Measurements from ENCODE around the gene FAM120A. TPM values are rescaled to one million over a fixed set of nuclear protein-coding genes. Genes with fewer than 3 reads are reported as not detected.

FAM120A gene
- total and polyA plus RNA-seq, 4 donors = 28.3 to 91.0 (median 50.3) TPM

DNA sequence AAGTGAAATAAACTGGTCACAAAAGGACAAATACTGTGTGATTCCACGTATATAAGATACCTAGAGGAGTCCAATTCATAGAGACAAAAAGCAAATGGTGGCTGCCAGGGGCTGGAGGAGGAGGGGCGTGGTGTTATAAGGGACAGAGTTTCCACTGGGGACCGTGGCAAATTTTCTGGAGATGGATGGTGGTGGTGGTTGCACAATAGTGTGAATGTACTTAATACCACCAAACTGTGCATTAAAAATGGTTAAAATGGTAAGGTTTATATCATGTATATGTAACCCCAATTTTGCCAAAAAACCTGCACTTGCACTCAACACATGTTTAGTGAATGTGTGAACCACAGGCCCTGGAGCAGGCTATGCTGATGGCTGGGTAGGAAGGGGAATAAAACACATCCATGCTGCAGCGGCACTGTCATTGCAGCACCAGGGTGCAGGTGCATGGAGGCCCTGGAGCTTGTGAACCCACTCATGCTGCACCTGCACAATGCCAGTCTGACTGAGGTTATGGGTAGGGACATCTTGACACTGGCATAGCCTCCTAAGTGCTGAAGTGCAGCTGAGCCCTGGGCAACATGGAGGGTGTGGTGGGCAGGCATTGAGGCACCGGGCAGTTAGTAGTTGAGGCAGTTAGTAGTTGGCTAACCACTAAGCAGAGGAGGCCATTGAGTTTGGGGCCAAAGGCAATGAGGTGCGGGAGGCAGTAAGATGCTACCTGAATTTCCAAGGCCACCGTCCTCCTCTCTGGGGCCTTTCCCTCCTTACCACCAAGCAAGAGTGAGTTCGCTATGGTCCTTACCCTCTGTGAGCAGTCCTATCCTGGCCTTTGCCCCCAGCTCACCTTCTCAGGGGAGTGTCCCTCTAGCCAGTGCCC lies 121.4 kb downstream of the FAM120A start:
- DNase-seq (ENCODE audit: low spot score) = no peak
- TF ChIP-seq RXRA (IDR thresholded peaks at IDR 0.05) (no peak), GABPA (IDR thresholded peaks at IDR 0.05 in 1 of 2, conservative IDR thresholded peaks at IDR 0.05 in 1 of 2) (no peak)
- Histone ChIP-seq H3K27me3 (ENCODE audit: control insufficient read depth in 4 of 4, insufficient read depth in 4 of 4, low read length in 3 of 4) (no peaks in the 10 kb centered on the region), H3K36me3 (ENCODE audit: control insufficient read depth in 4 of 4, insufficient read depth in 3 of 4, low read depth in 1 of 4, low read length in 3 of 4) (no peaks in the 10 kb centered on the region), H3K9me3 (ENCODE audit: control insufficient read depth in 4 of 4, low read length in 3 of 4) (peaks cover 0 to 4% (median 0%) of the 10 kb centered on the region in 4 donors), H3K9ac (ENCODE audit: low read depth in 1 of 2, low read length in 2 of 2) (no peak overlapping the region), H3K4me3 (ENCODE audit: low read depth in 1 of 3, low read length in 3 of 3) (no peak overlapping the region), H3K27ac (ENCODE audit: low read depth in 1 of 2, low read length in 2 of 2) (no peak overlapping the region), H3K4me1 (ENCODE audit: control insufficient read depth in 4 of 4, insufficient read depth in 4 of 4, low read length in 3 of 4) (peaks cover 5 to 17% (median 12%) of the 10 kb centered on the region in 4 donors)
- 95% methylated on average over 8 of the region's 8 CpGs for WGBS

DNA sequence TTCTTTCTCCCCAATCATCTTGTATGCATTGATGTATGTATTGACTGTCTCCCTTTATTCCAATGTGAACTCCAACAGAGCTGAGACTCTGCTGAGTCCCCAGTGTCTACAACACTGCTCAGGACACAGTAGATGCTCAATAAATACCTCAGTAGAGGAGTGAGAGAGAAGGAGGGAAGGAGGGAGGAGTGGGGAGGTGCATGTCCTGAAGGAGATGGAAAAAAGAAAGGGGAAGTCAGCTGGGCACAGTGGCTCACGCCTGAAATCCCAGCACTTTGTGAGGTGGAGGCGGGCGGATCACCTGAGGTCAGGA lies 122.0 kb downstream of the FAM120A start:
- H3K27me3 ChIP-seq (ENCODE audit: control insufficient read depth in 4 of 4, insufficient read depth in 4 of 4, low read length in 3 of 4) = no peaks in the 10 kb centered on the region
- H3K36me3 ChIP-seq (ENCODE audit: control insufficient read depth in 4 of 4, insufficient read depth in 3 of 4, low read depth in 1 of 4, low read length in 3 of 4) = no peaks in the 10 kb centered on the region
- TF ChIP-seq HNF4G (IDR thresholded peaks at IDR 0.05) (no peak), SP1 (IDR thresholded peaks at IDR 0.05) (no peak), FOXA2 (IDR thresholded peaks at IDR 0.05) (no peak), JUND (IDR thresholded peaks at IDR 0.05) (no peak), FOXA1 (IDR thresholded peaks at IDR 0.05) (no peak), RXRA (IDR thresholded peaks at IDR 0.05) (no peak), HNF4A (conservative IDR thresholded peaks at IDR 0.05) (no peak), RAD21 (IDR thresholded peaks at IDR 0.05) (no peak)
- TF ChIP-seq, protein P1, sequence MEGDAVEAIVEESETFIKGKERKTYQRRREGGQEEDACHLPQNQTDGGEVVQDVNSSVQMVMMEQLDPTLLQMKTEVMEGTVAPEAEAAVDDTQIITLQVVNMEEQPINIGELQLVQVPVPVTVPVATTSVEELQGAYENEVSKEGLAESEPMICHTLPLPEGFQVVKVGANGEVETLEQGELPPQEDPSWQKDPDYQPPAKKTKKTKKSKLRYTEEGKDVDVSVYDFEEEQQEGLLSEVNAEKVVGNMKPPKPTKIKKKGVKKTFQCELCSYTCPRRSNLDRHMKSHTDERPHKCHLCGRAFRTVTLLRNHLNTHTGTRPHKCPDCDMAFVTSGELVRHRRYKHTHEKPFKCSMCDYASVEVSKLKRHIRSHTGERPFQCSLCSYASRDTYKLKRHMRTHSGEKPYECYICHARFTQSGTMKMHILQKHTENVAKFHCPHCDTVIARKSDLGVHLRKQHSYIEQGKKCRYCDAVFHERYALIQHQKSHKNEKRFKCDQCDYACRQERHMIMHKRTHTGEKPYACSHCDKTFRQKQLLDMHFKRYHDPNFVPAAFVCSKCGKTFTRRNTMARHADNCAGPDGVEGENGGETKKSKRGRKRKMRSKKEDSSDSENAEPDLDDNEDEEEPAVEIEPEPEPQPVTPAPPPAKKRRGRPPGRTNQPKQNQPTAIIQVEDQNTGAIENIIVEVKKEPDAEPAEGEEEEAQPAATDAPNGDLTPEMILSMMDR (IDR thresholded peaks at IDR 0.05; ENCODE audit: low read depth, low read length, missing input control) = no peak
- TF ChIP-seq, protein P2, sequence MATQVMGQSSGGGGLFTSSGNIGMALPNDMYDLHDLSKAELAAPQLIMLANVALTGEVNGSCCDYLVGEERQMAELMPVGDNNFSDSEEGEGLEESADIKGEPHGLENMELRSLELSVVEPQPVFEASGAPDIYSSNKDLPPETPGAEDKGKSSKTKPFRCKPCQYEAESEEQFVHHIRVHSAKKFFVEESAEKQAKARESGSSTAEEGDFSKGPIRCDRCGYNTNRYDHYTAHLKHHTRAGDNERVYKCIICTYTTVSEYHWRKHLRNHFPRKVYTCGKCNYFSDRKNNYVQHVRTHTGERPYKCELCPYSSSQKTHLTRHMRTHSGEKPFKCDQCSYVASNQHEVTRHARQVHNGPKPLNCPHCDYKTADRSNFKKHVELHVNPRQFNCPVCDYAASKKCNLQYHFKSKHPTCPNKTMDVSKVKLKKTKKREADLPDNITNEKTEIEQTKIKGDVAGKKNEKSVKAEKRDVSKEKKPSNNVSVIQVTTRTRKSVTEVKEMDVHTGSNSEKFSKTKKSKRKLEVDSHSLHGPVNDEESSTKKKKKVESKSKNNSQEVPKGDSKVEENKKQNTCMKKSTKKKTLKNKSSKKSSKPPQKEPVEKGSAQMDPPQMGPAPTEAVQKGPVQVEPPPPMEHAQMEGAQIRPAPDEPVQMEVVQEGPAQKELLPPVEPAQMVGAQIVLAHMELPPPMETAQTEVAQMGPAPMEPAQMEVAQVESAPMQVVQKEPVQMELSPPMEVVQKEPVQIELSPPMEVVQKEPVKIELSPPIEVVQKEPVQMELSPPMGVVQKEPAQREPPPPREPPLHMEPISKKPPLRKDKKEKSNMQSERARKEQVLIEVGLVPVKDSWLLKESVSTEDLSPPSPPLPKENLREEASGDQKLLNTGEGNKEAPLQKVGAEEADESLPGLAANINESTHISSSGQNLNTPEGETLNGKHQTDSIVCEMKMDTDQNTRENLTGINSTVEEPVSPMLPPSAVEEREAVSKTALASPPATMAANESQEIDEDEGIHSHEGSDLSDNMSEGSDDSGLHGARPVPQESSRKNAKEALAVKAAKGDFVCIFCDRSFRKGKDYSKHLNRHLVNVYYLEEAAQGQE (IDR thresholded peaks at IDR 0.05) = no peak
- TF ChIP-seq, protein P3, sequence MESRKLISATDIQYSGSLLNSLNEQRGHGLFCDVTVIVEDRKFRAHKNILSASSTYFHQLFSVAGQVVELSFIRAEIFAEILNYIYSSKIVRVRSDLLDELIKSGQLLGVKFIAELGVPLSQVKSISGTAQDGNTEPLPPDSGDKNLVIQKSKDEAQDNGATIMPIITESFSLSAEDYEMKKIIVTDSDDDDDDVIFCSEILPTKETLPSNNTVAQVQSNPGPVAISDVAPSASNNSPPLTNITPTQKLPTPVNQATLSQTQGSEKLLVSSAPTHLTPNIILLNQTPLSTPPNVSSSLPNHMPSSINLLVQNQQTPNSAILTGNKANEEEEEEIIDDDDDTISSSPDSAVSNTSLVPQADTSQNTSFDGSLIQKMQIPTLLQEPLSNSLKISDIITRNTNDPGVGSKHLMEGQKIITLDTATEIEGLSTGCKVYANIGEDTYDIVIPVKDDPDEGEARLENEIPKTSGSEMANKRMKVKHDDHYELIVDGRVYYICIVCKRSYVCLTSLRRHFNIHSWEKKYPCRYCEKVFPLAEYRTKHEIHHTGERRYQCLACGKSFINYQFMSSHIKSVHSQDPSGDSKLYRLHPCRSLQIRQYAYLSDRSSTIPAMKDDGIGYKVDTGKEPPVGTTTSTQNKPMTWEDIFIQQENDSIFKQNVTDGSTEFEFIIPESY (IDR thresholded peaks at IDR 0.05) = no peak
- no peak overlapping the region for H3K9ac ChIP-seq (ENCODE audit: low read depth in 1 of 2, low read length in 2 of 2)
- peaks cover 5 to 23% (median 16%) of the 10 kb centered on the region in 4 donors for H3K4me1 ChIP-seq (ENCODE audit: control insufficient read depth in 4 of 4, insufficient read depth in 4 of 4, low read length in 3 of 4)
- H3K27ac ChIP-seq (ENCODE audit: low read depth in 1 of 2, low read length in 2 of 2) = no peak overlapping the region
- H3K4me3 ChIP-seq (ENCODE audit: low read depth in 1 of 3, low read length in 3 of 3) = no peak overlapping the region
- DNase-seq (ENCODE audit: low spot score) = no peak
- peaks cover 0 to 4% (median 0%) of the 10 kb centered on the region in 4 donors for H3K9me3 ChIP-seq (ENCODE audit: control insufficient read depth in 4 of 4, low read length in 3 of 4)
- WGBS = 90% methylated on average over 3 of the region's 3 CpGs
